ENCODE measurements around the gene DIS3L2. TPM values are rescaled to one million over a fixed set of nuclear protein-coding genes. Genes with fewer than 3 reads are reported as not detected.
"Not testable (repeated sequence)": the region's sequence is repeated elsewhere in the genome, so short reads cannot be mapped to it uniquely, and the experiment has no call there.

Gene DIS3L2
- total RNA-seq, 1 donor from 2014 or later, result 23.7 TPM

GRCh38 chr2:232325324-232326273 lies 364.1 kb downstream of the DIS3L2 start:
- DNase-seq, result peak; percentile 62

GRCh38 chr2:232326274-232327104 lies 365.0 kb downstream of the DIS3L2 start:
- not testable (repeated sequence) for DNase-seq

- peak; percentile 88 for DNase-seq
These were observed 365.9 kb downstream of the DIS3L2 start for GRCh38 chr2:232327105-232328031.

GRCh38 chr2:232328032-232328422 lies 366.5 kb downstream of the DIS3L2 start:
- no peak for DNase-seq

GRCh38 chr2:232328516-232329460 lies 367.3 kb downstream of the DIS3L2 start:
- no peak for DNase-seq

GRCh38 chr2:232329716-232330067 lies 368.2 kb downstream of the DIS3L2 start:
- no peak for DNase-seq

- no peak for DNase-seq
These were observed 368.8 kb downstream of the DIS3L2 start for GRCh38 chr2:232330068-232330999.

GRCh38 chr2:232331061-232331460 lies 369.5 kb downstream of the DIS3L2 start:
- DNase-seq, result not testable (repeated sequence)

- DNase-seq, result not testable (repeated sequence)
These were observed 370.1 kb downstream of the DIS3L2 start for GRCh38 chr2:232331641-232332040.

GRCh38 chr2:232332244-232332939 lies 370.9 kb downstream of the DIS3L2 start:
- not testable (repeated sequence) for DNase-seq

GRCh38 chr2:232332940-232333259 lies 371.4 kb downstream of the DIS3L2 start:
- DNase-seq, result no peak

GRCh38 chr2:232333361-232334135 lies 372.0 kb downstream of the DIS3L2 start:
- peak; percentile 51 for DNase-seq

GRCh38 chr2:232334136-232334884 lies 372.8 kb downstream of the DIS3L2 start:
- DNase-seq, result not testable (repeated sequence)

GRCh38 chr2:232334885-232335205 lies 373.3 kb downstream of the DIS3L2 start:
- DNase-seq, result not testable (repeated sequence)

- not testable (repeated sequence) for DNase-seq
These were observed 373.8 kb downstream of the DIS3L2 start for GRCh38 chr2:232335206-232335858.

GRCh38 chr2:232335859-232336215 lies 374.3 kb downstream of the DIS3L2 start:
- DNase-seq, result no peak

GRCh38 chr2:232336241-232336736 lies 374.8 kb downstream of the DIS3L2 start:
- no peak for DNase-seq
